SU-DHL-6 (cell line): ENCODE measurements around the gene PPM1L.

ENCODE experiments used
- H2AFZ ChIP-seq: fragments of 200-600 bp; sonication (generic); 2 replicates; pipeline ENCODE4 v1.6.1; 2014; ENCODE audit warnings: low read depth, mild to moderate bottlenecking, moderate library complexity, mixed read lengths, antibody characterized with exemption, low read length; ENCODE audit not compliant: severe bottlenecking
- H3F3A ChIP-seq: fragments of 200-600 bp; shearing (Covaris generic); 2 replicates; pipeline ENCODE4 v1.6.0; 2016; ENCODE audit warnings: antibody characterized with exemption, mild to moderate bottlenecking; ENCODE audit not compliant: insufficient read depth
- H3K27ac ChIP-seq: fragments of 200-600 bp; sonication (generic); 2 replicates; pipeline ENCODE4 v1.5.1; 2016; ENCODE audit warnings: low read depth, mild to moderate bottlenecking, low read length, moderate library complexity, mixed read lengths
- H3K27me3 ChIP-seq: fragments of 200-600 bp; sonication (generic), shearing (Covaris generic); 2 replicates; pipeline ENCODE4 v1.6.0; 2014; ENCODE audit warnings: mild to moderate bottlenecking, low read length
- H3K36me3 ChIP-seq: fragments of 200-600 bp; sonication (generic); 2 replicates; pipeline ENCODE4 v1.6.1; 2014; ENCODE audit warnings: mild to moderate bottlenecking, low read length, mixed read lengths
- H3K4me2 ChIP-seq: fragments of 300-600, 200-600 bp; shearing (Covaris generic), sonication (generic); 2 replicates; pipeline ENCODE4 v1.6.0; 2014; ENCODE audit warnings: low read length, low read depth, mild to moderate bottlenecking; ENCODE audit not compliant: poor library complexity, severe bottlenecking
- H3K4me3 ChIP-seq: fragments of 200-600 bp; sonication (generic); 2 replicates; pipeline ENCODE4 v1.5.1; 2014; ENCODE audit warnings: antibody characterized with exemption, low read length, mild to moderate bottlenecking, mixed read lengths; ENCODE audit not compliant: insufficient read depth, poor library complexity, severe bottlenecking
- H3K79me2 ChIP-seq: fragments of 200-600 bp; sonication (generic); 2 replicates; pipeline ENCODE4 v1.6.1; 2014; ENCODE audit warnings: mild to moderate bottlenecking, low read length, moderate library complexity; ENCODE audit not compliant: insufficient read depth
- H3K9ac ChIP-seq: fragments of 200-600 bp; sonication (generic); 2 replicates; pipeline ENCODE4 v1.7.0; 2014; ENCODE audit warnings: mild to moderate bottlenecking, low read length
- H3K9me2 ChIP-seq: fragments of 200-600 bp; sonication (generic); replicated peaks from 2 replicates; pipeline ENCODE4 v1.6.1; 2014; ENCODE audit warnings: low read length; ENCODE audit not compliant: insufficient read depth
- H3K9me3 ChIP-seq: fragments of 200-600 bp; sonication (generic); 2 replicates; pipeline ENCODE4 v1.6.1; 2014; ENCODE audit warnings: low read length, mixed read lengths; ENCODE audit not compliant: insufficient read depth
- H4K20me1 ChIP-seq: fragments of 200-600 bp; sonication (generic); 2 replicates; pipeline ENCODE4 v1.6.1; 2014; ENCODE audit warnings: low read depth, mild to moderate bottlenecking, antibody characterized with exemption, low read length, moderate library complexity, mixed read lengths
- EZH2phosphoT487 ChIP-seq: fragments of 200-600 bp; sonication (generic), shearing (Covaris generic); conservative IDR thresholded peaks from 2 replicates; pipeline ENCODE4 v1.6.1; 2018; ENCODE audit warnings: mild to moderate bottlenecking, antibody characterized with exemption, low read length, moderate library complexity, mixed read lengths
- TF ChIP-seq, protein P1 (sequence below): fragments of 200-600 bp; sonication (generic); IDR thresholded peaks from one replicate; pipeline ENCODE4 v1.5.1; 2017; ENCODE audit warnings: antibody characterized with exemption, mild to moderate bottlenecking, low read length, moderate library complexity; ENCODE audit not compliant: insufficient read depth, poor library complexity, severe bottlenecking

Gene PPM1L

DNA sequence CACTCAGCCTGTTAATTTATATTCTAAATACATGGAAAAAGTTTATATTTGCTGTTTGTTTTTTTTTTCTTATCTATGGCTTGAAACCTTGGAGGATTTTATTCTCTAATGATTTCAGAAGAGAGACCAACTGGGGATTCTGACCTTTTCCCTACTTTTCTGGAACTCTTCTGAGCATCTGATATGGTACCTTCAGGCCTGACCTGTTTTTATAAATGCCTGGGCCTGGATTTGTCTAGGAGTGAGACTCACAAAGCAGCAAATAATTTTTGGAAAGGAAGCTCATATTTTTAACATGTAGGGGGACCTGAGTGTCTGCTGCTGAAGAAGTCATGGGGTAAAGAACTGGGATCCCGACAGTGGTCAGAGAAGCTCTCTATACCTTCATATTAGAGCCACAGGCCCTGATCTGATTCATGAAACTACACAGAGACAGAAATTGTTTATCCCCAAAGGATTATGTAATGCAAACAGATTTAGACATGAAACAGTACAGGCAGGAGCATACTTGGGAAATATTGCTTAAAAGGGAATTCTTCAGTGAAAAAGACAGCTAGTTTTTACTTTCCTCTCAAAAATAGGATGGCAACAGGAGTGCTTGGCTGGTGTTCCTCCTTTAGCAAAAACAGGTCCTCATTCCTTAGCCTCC, 15.9 kb downstream of the PPM1L start:
- H3K4me2 ChIP-seq, result no peak overlapping the region
- no peaks in the 10 kb centered on the region for H3K27me3 ChIP-seq
- no peaks in the 10 kb centered on the region for H3K9me2 ChIP-seq
- H2AFZ ChIP-seq, result no peak overlapping the region
- H3F3A ChIP-seq, result no peaks in the 10 kb centered on the region
- no peak overlapping the region for H3K27ac ChIP-seq
- no peaks in the 10 kb centered on the region for H3K79me2 ChIP-seq
- no peak overlapping the region for H3K9ac ChIP-seq
- TF ChIP-seq EZH2phosphoT487, result no peak
- TF ChIP-seq, protein P1, sequence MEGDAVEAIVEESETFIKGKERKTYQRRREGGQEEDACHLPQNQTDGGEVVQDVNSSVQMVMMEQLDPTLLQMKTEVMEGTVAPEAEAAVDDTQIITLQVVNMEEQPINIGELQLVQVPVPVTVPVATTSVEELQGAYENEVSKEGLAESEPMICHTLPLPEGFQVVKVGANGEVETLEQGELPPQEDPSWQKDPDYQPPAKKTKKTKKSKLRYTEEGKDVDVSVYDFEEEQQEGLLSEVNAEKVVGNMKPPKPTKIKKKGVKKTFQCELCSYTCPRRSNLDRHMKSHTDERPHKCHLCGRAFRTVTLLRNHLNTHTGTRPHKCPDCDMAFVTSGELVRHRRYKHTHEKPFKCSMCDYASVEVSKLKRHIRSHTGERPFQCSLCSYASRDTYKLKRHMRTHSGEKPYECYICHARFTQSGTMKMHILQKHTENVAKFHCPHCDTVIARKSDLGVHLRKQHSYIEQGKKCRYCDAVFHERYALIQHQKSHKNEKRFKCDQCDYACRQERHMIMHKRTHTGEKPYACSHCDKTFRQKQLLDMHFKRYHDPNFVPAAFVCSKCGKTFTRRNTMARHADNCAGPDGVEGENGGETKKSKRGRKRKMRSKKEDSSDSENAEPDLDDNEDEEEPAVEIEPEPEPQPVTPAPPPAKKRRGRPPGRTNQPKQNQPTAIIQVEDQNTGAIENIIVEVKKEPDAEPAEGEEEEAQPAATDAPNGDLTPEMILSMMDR, result no peak
- H3K36me3 ChIP-seq, result no peaks in the 10 kb centered on the region
- H4K20me1 ChIP-seq, result no peaks in the 10 kb centered on the region
- H3K4me3 ChIP-seq, result no peak overlapping the region
- no peaks in the 10 kb centered on the region for H3K9me3 ChIP-seq

DNA sequence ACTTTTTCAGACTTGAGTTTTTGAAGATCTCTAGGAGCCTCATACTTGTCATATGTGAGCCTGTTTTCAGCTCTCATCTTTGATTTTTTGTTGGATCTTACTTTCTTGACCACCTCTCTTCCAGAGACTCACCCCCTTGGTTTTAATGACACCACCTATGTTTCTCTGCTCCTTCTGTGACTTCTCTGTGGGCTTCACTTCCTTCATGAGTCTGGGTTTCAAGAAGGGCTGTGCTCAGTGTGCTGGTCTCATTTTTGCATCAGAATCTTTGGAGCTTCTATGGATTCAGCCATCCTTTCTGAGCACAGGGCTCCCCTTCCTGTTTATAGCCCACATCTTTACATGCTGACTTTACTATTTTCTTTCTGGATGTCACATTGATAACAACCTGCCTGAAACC, 17.7 kb downstream of the PPM1L start:
- H4K20me1 ChIP-seq, result no peaks in the 10 kb centered on the region
- no peaks in the 10 kb centered on the region for H3K36me3 ChIP-seq
- H3K27ac ChIP-seq, result no peak overlapping the region
- H2AFZ ChIP-seq, result no peak overlapping the region
- H3K9ac ChIP-seq, result no peak overlapping the region
- no peak overlapping the region for H3K4me2 ChIP-seq
- H3F3A ChIP-seq, result no peaks in the 10 kb centered on the region
- no peaks in the 10 kb centered on the region for H3K9me3 ChIP-seq
- TF ChIP-seq, protein P1, result no peak
- TF ChIP-seq EZH2phosphoT487, result no peak
- H3K4me3 ChIP-seq, result no peak overlapping the region
- no peaks in the 10 kb centered on the region for H3K27me3 ChIP-seq
- H3K9me2 ChIP-seq, result no peaks in the 10 kb centered on the region
- H3K79me2 ChIP-seq, result no peaks in the 10 kb centered on the region

DNA sequence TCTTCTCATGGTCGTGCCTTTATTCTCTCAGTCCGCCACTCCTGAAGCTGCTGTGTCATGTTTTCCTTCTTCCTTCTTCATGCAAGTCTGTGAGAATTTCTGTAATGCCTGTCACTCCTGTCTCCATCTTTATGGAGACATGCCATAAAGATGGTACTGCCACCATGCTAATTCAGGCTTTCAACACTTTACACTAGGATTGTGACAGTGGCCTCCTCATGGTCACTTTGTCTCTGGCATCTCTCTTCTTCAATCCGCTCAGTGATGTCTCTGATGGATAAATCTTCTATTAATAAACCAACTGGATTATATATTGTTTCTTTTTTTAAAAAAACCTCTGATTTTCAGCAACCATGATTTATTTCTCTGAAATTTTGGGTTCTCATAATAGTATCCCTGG, 18.1 kb downstream of the PPM1L start:
- Histone ChIP-seq H3K79me2 (no peaks in the 10 kb centered on the region), H3K27me3 (no peaks in the 10 kb centered on the region)

More for the DNA sequence above, 18.1 kb downstream of the PPM1L start:
- no peak overlapping the region for H2AFZ ChIP-seq
- H3K4me2 ChIP-seq, result no peak overlapping the region
- no peak for TF ChIP-seq EZH2phosphoT487
- TF ChIP-seq, protein P1, result no peak
- H3K9ac ChIP-seq, result no peak overlapping the region
- no peaks in the 10 kb centered on the region for H3K9me2 ChIP-seq
- no peaks in the 10 kb centered on the region for H3K9me3 ChIP-seq
- H3F3A ChIP-seq, result no peaks in the 10 kb centered on the region
- H3K27ac ChIP-seq, result no peak overlapping the region
- no peaks in the 10 kb centered on the region for H4K20me1 ChIP-seq
- no peaks in the 10 kb centered on the region for H3K36me3 ChIP-seq
- no peak overlapping the region for H3K4me3 ChIP-seq
